GM19238 (cell line): ENCODE measurements around the gene CAB39.

Experiments
- DNase-seq: peaks from one replicate; pipeline ENCODE4 v3.0.0; 2011; ENCODE audit warnings: low spot score; ENCODE audit not compliant: insufficient read length

The CAB39 gene

DNA sequence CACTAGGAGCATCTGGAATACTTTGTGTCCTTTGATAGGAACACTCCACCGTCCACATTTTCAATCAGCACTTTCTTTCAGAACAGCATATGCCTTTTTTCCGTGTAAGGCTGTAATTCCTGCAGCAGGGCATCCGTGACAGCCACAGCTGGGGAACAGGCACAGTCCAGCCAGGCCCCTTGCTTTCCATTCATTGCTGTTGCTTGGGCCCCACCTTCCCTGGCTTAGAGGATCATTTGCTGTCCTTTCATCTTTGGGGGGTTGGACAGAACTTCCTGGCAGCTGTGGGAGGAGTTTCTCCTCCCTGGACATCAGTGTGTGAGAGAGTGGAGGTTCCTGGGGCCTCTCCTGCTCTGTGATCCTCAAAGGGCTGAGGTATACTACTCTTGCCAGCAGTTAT, 102.4 kb downstream of the CAB39 start:
- no peak for DNase-seq

GRCh38 chr2:230816735-230817134, 104.1 kb downstream of the CAB39 start:
- no peak for DNase-seq

- no peak for DNase-seq
Observed at GRCh38 chr2:230819433-230819832, 106.8 kb downstream of the CAB39 start.

DNA sequence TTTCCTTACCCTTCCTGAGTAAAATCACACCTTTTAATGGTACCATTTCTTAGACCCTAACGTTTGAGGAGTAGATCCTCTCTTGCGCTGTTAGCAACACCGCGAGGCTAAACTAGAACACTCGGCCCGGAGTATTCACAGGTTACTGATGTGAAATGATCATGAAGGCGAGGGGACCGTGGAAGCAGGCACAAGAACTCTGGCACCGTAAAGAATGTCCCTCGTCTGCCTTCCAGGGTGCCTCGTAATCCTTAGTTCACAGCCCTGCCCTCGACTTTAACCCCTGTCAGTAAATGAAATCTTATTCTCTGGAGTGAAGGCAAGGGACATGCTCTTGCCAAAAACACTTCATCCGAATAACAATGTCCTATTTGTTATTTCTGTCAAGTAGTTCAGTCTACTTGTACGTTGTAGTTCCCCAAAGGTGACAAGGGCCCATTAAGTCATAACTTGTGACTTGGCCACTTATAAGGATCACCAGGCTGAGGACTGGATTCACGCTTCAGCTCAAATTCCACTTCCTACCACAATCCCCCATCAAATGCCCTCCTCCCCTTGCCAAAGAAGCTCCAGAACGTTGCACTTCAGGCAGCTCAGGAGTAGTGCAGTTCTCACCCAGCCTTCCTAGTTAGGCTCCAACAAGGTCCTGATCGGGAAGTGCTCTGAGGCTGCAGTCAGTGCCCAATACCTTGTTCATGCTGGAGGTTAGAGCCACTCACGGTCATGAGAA, 108.8 kb downstream of the CAB39 start:
- no peak for DNase-seq

DNA sequence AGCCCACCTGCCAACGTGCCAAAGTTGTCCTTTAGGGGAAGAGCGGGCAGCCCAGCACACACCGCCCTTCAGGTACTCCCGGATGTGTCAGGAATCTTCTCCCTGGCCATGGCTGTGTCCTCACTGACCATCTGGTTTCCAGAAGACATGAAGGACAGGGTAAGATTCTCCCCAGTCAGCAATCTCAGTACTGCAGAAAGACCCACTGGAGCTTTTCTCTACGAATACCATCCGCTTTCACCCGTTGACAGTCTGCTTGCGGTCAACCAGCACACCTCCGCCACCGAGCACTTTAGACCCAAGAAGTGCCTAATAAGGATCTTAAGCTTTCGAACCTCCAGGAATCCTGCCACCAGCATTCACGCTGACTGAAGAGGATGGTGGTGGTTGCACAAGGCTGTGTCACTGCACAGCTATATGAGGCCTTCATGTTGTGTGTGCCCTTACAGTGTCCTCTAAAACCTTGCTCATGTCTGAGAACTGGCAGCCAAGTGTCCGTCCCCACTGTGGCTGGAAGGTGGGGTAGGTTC, 109.4 kb downstream of the CAB39 start:
- no peak for DNase-seq

DNA sequence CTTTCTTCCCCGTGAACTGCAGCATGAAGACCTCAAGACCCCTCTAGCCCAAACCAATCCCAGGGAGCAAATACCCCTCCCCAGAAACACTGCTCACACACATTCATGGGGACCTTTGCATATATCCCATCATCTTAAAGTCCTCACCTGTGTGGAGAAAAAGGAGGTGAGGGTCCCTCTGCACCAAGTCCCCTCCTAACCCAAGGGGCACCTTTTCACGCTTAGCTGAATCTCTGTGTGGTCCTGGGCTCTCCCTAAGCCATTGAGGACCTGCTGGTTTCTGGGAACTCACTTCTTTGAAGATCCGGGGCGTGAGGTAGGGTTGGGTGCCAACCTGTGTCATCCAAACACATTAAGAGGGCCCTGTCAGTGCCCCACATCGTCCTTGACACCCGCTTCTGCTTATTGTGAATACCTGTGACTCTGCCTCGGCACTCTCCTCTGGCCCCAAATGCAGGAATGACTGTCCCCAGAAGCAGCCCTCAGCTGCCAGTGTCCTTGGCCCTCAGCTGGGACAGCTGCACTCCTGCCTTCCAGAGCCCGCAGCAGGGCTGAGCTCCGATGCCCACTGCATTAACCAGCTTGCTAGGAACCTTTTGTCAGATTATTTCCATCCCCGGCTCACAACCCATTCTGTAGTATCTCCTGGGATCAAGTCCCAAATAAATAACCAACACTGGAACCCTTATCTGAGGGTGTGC, 110.8 kb downstream of the CAB39 start:
- DNase-seq: no peak

- DNase-seq: peak; percentile 68
Observed at GRCh38 chr2:230824406-230824978, 111.8 kb downstream of the CAB39 start.

- DNase-seq: no peak
Observed at GRCh38 chr2:230825354-230825753, 112.7 kb downstream of the CAB39 start.

DNA sequence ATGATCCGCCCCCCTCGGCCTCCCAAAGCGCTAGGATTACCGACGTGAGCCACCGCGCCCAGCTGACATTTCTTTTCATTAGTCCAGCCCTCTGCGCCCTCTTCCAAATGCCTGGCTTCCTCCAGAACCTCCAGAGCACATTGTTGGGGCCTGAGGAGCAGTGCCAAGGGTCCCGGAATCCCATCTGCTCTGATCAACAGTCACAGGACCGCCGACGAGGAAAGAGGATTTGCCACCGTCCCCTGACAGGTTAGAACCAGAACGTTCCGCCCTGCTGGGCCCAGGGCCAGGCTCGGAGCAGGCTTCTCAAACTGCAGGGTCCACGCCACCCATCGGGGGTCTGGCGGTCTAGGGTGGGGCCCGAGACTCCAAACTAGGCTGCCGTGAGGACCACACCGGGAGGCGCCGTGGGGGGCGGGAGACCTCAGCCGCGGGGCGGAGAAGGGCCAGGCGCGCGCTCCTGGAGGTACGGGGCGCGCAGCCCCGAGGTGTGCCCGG, 115.2 kb downstream of the CAB39 start:
- no peak for DNase-seq

GRCh38 chr2:230828272-230828961, 115.8 kb downstream of the CAB39 start:
- peak; percentile 11 for DNase-seq

GRCh38 chr2:230829293-230829692, 116.7 kb downstream of the CAB39 start:
- no peak for DNase-seq

GRCh38 chr2:230829959-230830358, 117.3 kb downstream of the CAB39 start:
- no peak for DNase-seq

DNA sequence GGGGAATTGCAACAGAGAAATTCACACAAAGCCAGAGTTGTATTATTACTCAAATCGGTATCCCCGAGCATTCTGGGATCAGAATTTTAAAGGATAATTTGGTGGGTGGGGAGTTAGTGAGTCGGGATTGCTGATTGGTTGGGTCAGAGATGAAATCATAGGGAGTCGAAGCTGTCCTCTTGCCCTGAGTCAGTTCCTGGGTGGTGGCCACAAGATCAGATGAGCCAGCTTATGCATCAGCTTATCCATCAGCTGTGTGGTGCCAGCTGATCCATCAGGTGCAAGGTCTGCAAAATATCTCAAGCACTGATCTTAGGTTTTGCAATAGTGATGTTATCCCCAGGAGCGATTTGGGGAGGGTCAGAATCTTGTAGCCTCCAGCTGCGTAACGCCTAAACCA, 117.8 kb downstream of the CAB39 start:
- no peak for DNase-seq

- DNase-seq: no peak
Observed at GRCh38 chr2:230840301-230840700, 127.7 kb downstream of the CAB39 start.

DNA sequence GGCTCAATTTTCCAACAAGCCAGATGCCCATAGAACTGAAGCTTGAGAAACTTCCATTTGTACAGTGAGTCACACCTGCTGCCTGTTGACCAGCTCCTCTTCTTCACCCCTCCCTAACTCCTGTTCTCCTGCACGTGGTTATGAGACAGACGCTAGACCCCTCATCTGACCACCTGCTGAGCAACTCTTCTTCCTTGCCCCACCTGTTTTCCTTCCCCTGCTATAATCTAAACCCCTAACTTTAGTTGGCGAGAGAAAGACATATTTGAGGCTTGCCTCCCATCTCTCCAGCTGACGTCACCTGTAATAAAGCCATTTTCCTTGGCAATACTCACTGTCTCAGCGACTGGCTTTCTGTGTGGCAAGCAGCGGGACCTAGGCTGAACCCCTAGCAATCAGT, 129.8 kb downstream of the CAB39 start:
- no peak for DNase-seq

DNA sequence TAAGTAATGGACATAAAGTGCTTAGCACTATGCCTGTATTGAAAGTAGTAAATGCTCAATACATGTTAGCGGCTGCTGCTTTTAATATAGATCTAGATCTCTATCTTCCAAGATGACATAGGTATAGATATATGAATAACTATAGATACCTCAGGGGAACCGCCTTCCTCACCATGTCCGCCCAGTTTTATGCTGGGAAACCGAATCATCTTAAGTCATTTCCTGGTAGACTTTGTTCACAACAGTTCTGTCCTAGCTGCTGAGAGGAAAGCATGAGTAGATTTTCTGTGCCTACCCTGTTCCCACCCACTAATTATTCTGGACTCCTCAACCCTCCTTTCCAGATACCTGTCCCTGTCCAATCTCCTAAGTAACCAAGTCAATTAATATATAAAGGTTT, 130.5 kb downstream of the CAB39 start:
- DNase-seq: no peak

- no peak for DNase-seq
Observed at GRCh38 chr2:230846360-230846759, 133.7 kb downstream of the CAB39 start.

GRCh38 chr2:230847883-230848388, 135.3 kb downstream of the CAB39 start:
- DNase-seq: peak; percentile 85

DNA sequence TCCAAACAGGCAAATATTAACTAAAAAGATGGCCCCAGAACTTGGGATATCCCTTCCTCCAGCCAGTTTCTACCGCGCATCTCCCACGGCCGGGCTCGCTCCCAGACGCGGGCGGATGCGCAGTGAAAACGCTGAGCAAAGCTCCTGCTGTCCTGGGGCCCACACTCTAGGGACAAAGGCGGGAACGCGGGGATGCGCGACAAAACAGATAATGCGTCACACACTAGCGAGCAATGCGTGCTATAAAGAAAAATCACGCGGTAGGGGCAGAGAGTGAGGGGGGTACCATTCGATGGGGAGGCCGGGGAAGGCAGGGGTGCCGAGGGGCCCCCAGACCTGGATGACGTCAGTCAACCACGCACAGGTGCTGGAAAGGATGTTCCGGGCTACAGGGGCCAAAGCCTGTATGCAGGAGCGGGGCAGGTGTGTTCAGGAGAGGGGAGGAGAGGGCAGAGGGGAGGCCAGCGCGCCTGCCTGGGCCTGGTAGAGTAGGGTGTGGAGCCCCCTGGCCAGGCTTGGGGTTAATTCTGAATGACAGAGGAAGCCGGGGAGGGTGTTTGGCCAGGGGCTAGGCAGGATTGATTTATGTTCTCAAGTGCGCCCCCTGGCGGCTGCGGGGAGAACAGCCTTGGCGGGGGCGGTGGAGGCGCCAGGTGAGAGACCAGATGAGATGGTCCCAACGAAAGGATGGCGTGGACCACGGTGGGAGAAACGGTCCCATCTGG, 137.2 kb downstream of the CAB39 start:
- peak; percentile 61 for DNase-seq

DNA sequence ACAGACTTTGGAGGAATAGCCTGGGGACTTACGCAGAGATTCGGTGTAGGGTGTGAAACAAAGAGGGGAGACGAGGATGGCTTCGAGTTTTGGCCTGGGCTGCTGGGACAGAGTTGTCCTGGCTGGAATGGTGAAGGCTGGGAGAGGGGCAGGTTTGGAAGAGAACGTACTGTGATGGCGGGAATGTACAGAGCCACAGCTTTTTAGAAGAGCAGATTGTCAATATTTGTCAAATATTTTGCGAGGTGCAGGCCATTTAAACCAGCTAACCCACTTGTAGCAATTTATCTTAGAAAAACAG, 137.7 kb downstream of the CAB39 start:
- DNase-seq: no peak

- DNase-seq: no peak
Observed at GRCh38 chr2:230852113-230852512, 139.5 kb downstream of the CAB39 start.
